WTC11 (cell line): ENCODE data around the gene ZNF613. TPM values are rescaled to one million over a fixed set of nuclear protein-coding genes. Genes with fewer than 3 reads are reported as not detected.
"Not testable (repeated sequence)": the region's sequence is repeated elsewhere in the genome, so short reads cannot be mapped to it uniquely, and the experiment has no call there.

Experiments
- ATAC-seq: fragments of 200-7000 bp; cut with Tn5 transposase; 2 replicates; pipeline ENCODE4 v1.10.0; 2021; ENCODE audit warnings: mild to moderate bottlenecking, moderate library complexity
- CTCF ChIA-PET: fragments of 300-600 bp; sonication (Branson Sonifier 250); formaldehyde crosslinking; loops from one replicate; lab custom pipeline; 2021; ENCODE audit warnings: antibody characterized with exemption; lab: Charles Lee
- POLR2A ChIA-PET: fragments of 350-600 bp; sonication (Branson Sonifier 250); formaldehyde crosslinking; loops from one replicate; lab custom pipeline; 2021; ENCODE audit warnings: antibody characterized with exemption; lab: Charles Lee
- DNase-seq: peaks from one replicate; pipeline ENCODE4 v3.0.0; 2021; ENCODE audit warnings: low spot score
- H3K27ac Mint-ChIP-seq: 2 replicates; pipeline ENCODE4 v1.8.0; 2021; ENCODE audit warnings: mixed read lengths
- H3K27me3 Mint-ChIP-seq: 2 replicates; pipeline ENCODE4 v1.8.0; 2021; ENCODE audit warnings: low read depth, mild to moderate bottlenecking, moderate library complexity, mixed read lengths
- H3K36me3 Mint-ChIP-seq: 2 replicates; pipeline ENCODE4 v1.8.0; 2021; ENCODE audit warnings: mixed read lengths
- H3K4me1 Mint-ChIP-seq: 2 replicates; pipeline ENCODE4 v1.8.0; 2022; ENCODE audit warnings: mixed read lengths
- H3K4me3 Mint-ChIP-seq: 2 replicates; pipeline ENCODE4 v1.8.0; 2021; ENCODE audit warnings: mild to moderate bottlenecking, moderate library complexity, mixed read lengths
- H3K9me3 Mint-ChIP-seq: 2 replicates; pipeline ENCODE4 v1.8.0; 2021; ENCODE audit warnings: mixed read lengths
- E2F1 ChIP-seq: sonication (generic); formaldehyde crosslinking; IDR thresholded peaks from 2 replicates; pipeline ENCODE4 v1.8.0; 2022; ENCODE audit warnings: mild to moderate bottlenecking, missing genetic modification reagents
- E2F4 ChIP-seq: sonication (generic); formaldehyde crosslinking; IDR thresholded peaks from 2 replicates; pipeline ENCODE4 v1.8.1; 2022; ENCODE audit warnings: low read depth, mild to moderate bottlenecking, moderate library complexity, missing genetic modification reagents, borderline replicate concordance
- ERG ChIP-seq: fragments of 250-450 bp; sonication (Bioruptor Pico); IDR thresholded peaks from 2 replicates; pipeline ENCODE4 v1.8.0; 2021; ENCODE audit warnings: mild to moderate bottlenecking
- ETV6 ChIP-seq: sonication (generic); formaldehyde crosslinking; IDR thresholded peaks from 2 replicates; pipeline ENCODE4 v1.8.1; 2022; ENCODE audit warnings: mild to moderate bottlenecking, missing genetic modification reagents
- FOXP4 ChIP-seq: sonication (generic); formaldehyde crosslinking; IDR thresholded peaks from 2 replicates; pipeline ENCODE4 v1.8.0; 2022; ENCODE audit warnings: mild to moderate bottlenecking, missing genetic modification reagents
- HMGA2 ChIP-seq: fragments of 250-450 bp; sonication (Bioruptor Pico); IDR thresholded peaks from 2 replicates; pipeline ENCODE4 v1.4.0; 2021; ENCODE audit warnings: mild to moderate bottlenecking, moderate library complexity
- HMGXB4 ChIP-seq: sonication (generic); formaldehyde crosslinking; IDR thresholded peaks from 2 replicates; pipeline ENCODE4 v1.8.1; 2023; ENCODE audit warnings: mild to moderate bottlenecking, moderate library complexity, missing genetic modification reagents
- IRF1 ChIP-seq: sonication (generic); formaldehyde crosslinking; IDR thresholded peaks from 2 replicates; pipeline ENCODE4 v1.8.0; 2023; ENCODE audit warnings: missing genetic modification reagents
- KAT7 ChIP-seq: sonication (generic); formaldehyde crosslinking; IDR thresholded peaks from 2 replicates; pipeline ENCODE4 v1.8.1; 2023; ENCODE audit warnings: missing genetic modification reagents, mild to moderate bottlenecking, borderline replicate concordance
- NFYB ChIP-seq: sonication (generic); formaldehyde crosslinking; conservative IDR thresholded peaks from 2 replicates; pipeline ENCODE4 v1.8.0; 2022; ENCODE audit warnings: low read depth, missing genetic modification reagents
- OVOL2 ChIP-seq: fragments of 250-450 bp; sonication (Bioruptor Pico); IDR thresholded peaks from 2 replicates; pipeline ENCODE4 v1.9.0; 2021; ENCODE audit warnings: mild to moderate bottlenecking, borderline replicate concordance
- PRDM15 ChIP-seq: sonication (generic); formaldehyde crosslinking; IDR thresholded peaks from 2 replicates; pipeline ENCODE4 v1.8.0; 2022; ENCODE audit warnings: missing genetic modification reagents
- PREB ChIP-seq: sonication (generic); formaldehyde crosslinking; IDR thresholded peaks from 2 replicates; pipeline ENCODE4 v1.8.1; 2022; ENCODE audit warnings: mild to moderate bottlenecking, missing genetic modification reagents, moderate library complexity, borderline replicate concordance
- RELA ChIP-seq: sonication (generic); formaldehyde crosslinking; IDR thresholded peaks from 2 replicates; pipeline ENCODE4 v1.8.1; 2022; ENCODE audit warnings: missing genetic modification reagents, mild to moderate bottlenecking, borderline replicate concordance
- SP1 ChIP-seq: sonication (generic); formaldehyde crosslinking; conservative IDR thresholded peaks from 2 replicates; pipeline ENCODE4 v1.8.1; 2022; ENCODE audit warnings: missing genetic modification reagents
- TEAD1 ChIP-seq: sonication (generic); formaldehyde crosslinking; IDR thresholded peaks from 2 replicates; pipeline ENCODE4 v1.8.0; 2022; ENCODE audit warnings: mild to moderate bottlenecking, missing genetic modification reagents
- USF2 ChIP-seq: sonication (generic); formaldehyde crosslinking; IDR thresholded peaks from 2 replicates; pipeline ENCODE4 v1.8.1; 2023; ENCODE audit warnings: mild to moderate bottlenecking, missing genetic modification reagents, moderate library complexity
- ZNF121 ChIP-seq: sonication (generic); formaldehyde crosslinking; IDR thresholded peaks from 2 replicates; pipeline ENCODE4 v1.8.0; 2023; ENCODE audit warnings: missing genetic modification reagents
- ZNF671 ChIP-seq: fragments of 250-450 bp; sonication (Bioruptor Pico); IDR thresholded peaks from 2 replicates; pipeline ENCODE4 v1.8.0; 2021; ENCODE audit warnings: mild to moderate bottlenecking
- total RNA-seq: library from RNA; stranded (reverse); gene quantifications from 3 replicates; pipeline ENCODE4 v1.2.3, GENCODE V29; 2021

Gene ZNF613
- total RNA-seq, 1 experiment from 2014 or later: 13.7 TPM

- ATAC-seq, POLR2A ChIA-PET, H3K4me3 Mint-ChIP-seq, H3K27me3 Mint-ChIP-seq, DNase-seq, H3K27ac Mint-ChIP-seq, CTCF ChIA-PET: not testable (repeated sequence)
- H3K4me1 Mint-ChIP-seq: peaks cover 21% of the 10 kb centered on the region
- H3K9me3 Mint-ChIP-seq: peaks cover 23% of the 10 kb centered on the region
- peaks cover 23% of the 10 kb centered on the region for H3K36me3 Mint-ChIP-seq
These were observed 33.5 kb downstream of the ZNF613 start for GRCh38 chr19:51960621-51961233.

- Mint-ChIP-seq H3K36me3 (peaks cover 61% of the 10 kb centered on the region), H3K4me3 (no peak overlapping the region), H3K27ac (no peak overlapping the region), H3K27me3 (peaks cover 2% of the 10 kb centered on the region), H3K9me3 (peaks cover 44% of the 10 kb centered on the region), H3K4me1 (peaks cover 14% of the 10 kb centered on the region)
- TF ChIP-seq ERG (no peak), ZNF671 (CRISPR knock-in tag) (no peak), E2F1 (CRISPR knock-in tag) (no peak), USF2 (CRISPR knock-in tag) (no peak), FOXP4 (CRISPR knock-in tag) (no peak), IRF1 (CRISPR knock-in tag) (no peak), TEAD1 (CRISPR knock-in tag) (no peak), ZNF121 (CRISPR knock-in tag) (no peak), HMGXB4 (no peak), SP1 (CRISPR knock-in tag) (no peak), PREB (CRISPR knock-in tag) (no peak), KAT7 (CRISPR knock-in tag) (no peak), HMGA2 (no peak), RELA (no peak), OVOL2 (CRISPR knock-in tag) (no peak), E2F4 (no peak), PRDM15 (CRISPR knock-in tag) (no peak), ETV6 (CRISPR knock-in tag) (no peak), NFYB (CRISPR knock-in tag) (no peak)
- ChIA-PET CTCF (no interaction called here), POLR2A (no interaction called here)
- ATAC-seq (no peak), DNase-seq (no peak)
These were observed 38.3 kb downstream of the ZNF613 start for GRCh38 chr19:51965583-51965982.
